ENCODE data around the gene CAMTA1. TPM values are rescaled to one million over a fixed set of nuclear protein-coding genes. Genes with fewer than 3 reads are reported as not detected.
A peak's percentile ranks its signal among the peaks of the same experiment; 100 is the strongest.

The CAMTA1 gene
- total RNA-seq, 1 experiment from 2014 or later, result 82.2 TPM

DNA sequence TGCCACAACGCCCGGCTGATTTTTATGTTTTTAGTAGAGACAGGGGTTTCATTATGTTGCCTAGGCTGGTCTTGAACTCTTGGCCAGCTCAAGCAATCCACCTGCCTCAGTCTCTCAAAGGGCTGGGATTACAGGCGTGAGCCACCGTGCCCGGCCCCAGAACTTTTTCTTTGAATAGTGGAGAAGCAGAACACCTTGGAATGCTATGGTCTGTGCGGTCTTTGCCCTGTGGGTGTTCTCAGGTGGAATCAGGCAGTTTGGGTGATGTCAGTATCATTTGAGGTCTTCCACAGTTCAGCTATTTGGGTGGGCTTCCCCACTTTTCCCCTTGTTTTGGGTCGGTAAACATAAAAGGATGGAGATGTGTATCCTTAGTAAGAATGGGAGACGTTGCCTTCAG, 17.6 kb downstream of the CAMTA1 start:
- TF ChIP-seq SIN3A (IDR thresholded peaks at IDR 0.05; ENCODE audit: borderline replicate concordance, insufficient read depth, low read depth, low read length) (no peak), TCF7L2 (IDR thresholded peaks at IDR 0.05; ENCODE audit: low read depth, low read length) (no peak), POLR2AphosphoS5 (IDR thresholded peaks at IDR 0.05; ENCODE audit: low read depth, low read length) (no peak)
- ChIA-PET POLR2A (no interaction called here), CTCF (no interaction called here)
- Histone ChIP-seq H3K36me3 (ENCODE audit: control insufficient read depth, insufficient read depth, low read length) (no peaks in the 10 kb centered on the region), H3K4me3 (ENCODE audit: low read depth in 2 of 2, low read length in 2 of 2) (no peak overlapping the region), H3K9me3 (ENCODE audit: control insufficient read depth, insufficient read depth, low read depth, low read length) (no peaks in the 10 kb centered on the region), H3K4me1 (ENCODE audit: control insufficient read depth, insufficient read depth, low read length) (peaks cover 10% of the 10 kb centered on the region), H3K27me3 (ENCODE audit: control insufficient read depth, insufficient read depth, low read length) (no peaks in the 10 kb centered on the region), H3K27ac (ENCODE audit: low read length) (no peak overlapping the region)
- no TSS peak for BruUV-seq (replicated peaks)
- ATAC-seq, result peak; percentile 26; the same call in 1 of the 2 replicates
- in situ Hi-C loops (cut with HindIII; ENCODE audit: low pct_unique_long_range_greater_than_20kb, low sequenced_read_pairs) (no loop called here), intact Hi-C loops (cut with micrococcal nuclease; ENCODE audit: unreplicated experiment) (loop anchor here (10.0 kb wide), 1 partner anchor 62 kb away; no protein-coding TSS in a partner anchor)
- no peak for DNase-seq (ENCODE audit: low read depth, low spot score)

DNA sequence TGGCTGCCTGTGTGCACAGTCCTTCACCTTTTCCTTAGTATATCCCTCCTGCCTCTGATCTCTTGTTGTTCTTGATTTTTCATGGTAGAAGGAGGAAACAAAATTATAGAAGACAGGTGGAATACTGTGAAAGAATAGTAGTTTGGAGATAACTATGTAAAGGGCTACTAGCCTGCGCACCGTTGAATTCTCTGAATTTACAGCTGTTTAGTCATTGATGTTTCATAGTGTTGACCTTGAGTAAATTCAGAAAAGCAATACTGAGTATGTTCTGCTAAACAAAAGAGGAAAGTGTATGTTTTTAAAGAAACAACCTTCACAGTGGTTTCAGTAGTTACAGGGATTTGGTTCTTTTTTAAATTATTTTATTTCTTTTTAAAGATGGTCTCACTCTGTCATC, 18.1 kb downstream of the CAMTA1 start:
- Histone ChIP-seq H3K4me1 (ENCODE audit: control insufficient read depth, insufficient read depth, low read length) (peaks cover 10% of the 10 kb centered on the region), H3K27me3 (ENCODE audit: control insufficient read depth, insufficient read depth, low read length) (no peaks in the 10 kb centered on the region), H3K4me3 (ENCODE audit: low read depth in 2 of 2, low read length in 2 of 2) (no peak overlapping the region), H3K36me3 (ENCODE audit: control insufficient read depth, insufficient read depth, low read length) (no peaks in the 10 kb centered on the region), H3K27ac (ENCODE audit: low read length) (no peak overlapping the region), H3K9me3 (ENCODE audit: control insufficient read depth, insufficient read depth, low read depth, low read length) (no peaks in the 10 kb centered on the region)
- no TSS peak for BruUV-seq (replicated peaks)
- ChIA-PET CTCF (interaction anchor here (0.7 kb wide), 1 partner anchor 64 kb away, joined by 4 read pairs; no protein-coding TSS in a partner anchor), POLR2A (no interaction called here)
- DNase-seq (ENCODE audit: low read depth, low spot score), result peak; percentile 58
- in situ Hi-C loops (cut with HindIII; ENCODE audit: low pct_unique_long_range_greater_than_20kb, low sequenced_read_pairs), result no loop called here
- TF ChIP-seq SIN3A (IDR thresholded peaks at IDR 0.05; ENCODE audit: borderline replicate concordance, insufficient read depth, low read depth, low read length), result no peak
- TF ChIP-seq, protein P1, sequence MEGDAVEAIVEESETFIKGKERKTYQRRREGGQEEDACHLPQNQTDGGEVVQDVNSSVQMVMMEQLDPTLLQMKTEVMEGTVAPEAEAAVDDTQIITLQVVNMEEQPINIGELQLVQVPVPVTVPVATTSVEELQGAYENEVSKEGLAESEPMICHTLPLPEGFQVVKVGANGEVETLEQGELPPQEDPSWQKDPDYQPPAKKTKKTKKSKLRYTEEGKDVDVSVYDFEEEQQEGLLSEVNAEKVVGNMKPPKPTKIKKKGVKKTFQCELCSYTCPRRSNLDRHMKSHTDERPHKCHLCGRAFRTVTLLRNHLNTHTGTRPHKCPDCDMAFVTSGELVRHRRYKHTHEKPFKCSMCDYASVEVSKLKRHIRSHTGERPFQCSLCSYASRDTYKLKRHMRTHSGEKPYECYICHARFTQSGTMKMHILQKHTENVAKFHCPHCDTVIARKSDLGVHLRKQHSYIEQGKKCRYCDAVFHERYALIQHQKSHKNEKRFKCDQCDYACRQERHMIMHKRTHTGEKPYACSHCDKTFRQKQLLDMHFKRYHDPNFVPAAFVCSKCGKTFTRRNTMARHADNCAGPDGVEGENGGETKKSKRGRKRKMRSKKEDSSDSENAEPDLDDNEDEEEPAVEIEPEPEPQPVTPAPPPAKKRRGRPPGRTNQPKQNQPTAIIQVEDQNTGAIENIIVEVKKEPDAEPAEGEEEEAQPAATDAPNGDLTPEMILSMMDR (IDR thresholded peaks at IDR 0.05), result no peak
- TF ChIP-seq, protein P2, sequence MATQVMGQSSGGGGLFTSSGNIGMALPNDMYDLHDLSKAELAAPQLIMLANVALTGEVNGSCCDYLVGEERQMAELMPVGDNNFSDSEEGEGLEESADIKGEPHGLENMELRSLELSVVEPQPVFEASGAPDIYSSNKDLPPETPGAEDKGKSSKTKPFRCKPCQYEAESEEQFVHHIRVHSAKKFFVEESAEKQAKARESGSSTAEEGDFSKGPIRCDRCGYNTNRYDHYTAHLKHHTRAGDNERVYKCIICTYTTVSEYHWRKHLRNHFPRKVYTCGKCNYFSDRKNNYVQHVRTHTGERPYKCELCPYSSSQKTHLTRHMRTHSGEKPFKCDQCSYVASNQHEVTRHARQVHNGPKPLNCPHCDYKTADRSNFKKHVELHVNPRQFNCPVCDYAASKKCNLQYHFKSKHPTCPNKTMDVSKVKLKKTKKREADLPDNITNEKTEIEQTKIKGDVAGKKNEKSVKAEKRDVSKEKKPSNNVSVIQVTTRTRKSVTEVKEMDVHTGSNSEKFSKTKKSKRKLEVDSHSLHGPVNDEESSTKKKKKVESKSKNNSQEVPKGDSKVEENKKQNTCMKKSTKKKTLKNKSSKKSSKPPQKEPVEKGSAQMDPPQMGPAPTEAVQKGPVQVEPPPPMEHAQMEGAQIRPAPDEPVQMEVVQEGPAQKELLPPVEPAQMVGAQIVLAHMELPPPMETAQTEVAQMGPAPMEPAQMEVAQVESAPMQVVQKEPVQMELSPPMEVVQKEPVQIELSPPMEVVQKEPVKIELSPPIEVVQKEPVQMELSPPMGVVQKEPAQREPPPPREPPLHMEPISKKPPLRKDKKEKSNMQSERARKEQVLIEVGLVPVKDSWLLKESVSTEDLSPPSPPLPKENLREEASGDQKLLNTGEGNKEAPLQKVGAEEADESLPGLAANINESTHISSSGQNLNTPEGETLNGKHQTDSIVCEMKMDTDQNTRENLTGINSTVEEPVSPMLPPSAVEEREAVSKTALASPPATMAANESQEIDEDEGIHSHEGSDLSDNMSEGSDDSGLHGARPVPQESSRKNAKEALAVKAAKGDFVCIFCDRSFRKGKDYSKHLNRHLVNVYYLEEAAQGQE (IDR thresholded peaks at IDR 0.05; ENCODE audit: insufficient read depth in 1 of 2, low read depth in 2 of 2, low read length in 1 of 2), result no peak
- no peak for TF ChIP-seq POLR2AphosphoS5 (IDR thresholded peaks at IDR 0.05; ENCODE audit: low read depth, low read length)
- no peak for TF ChIP-seq TCF7L2 (IDR thresholded peaks at IDR 0.05; ENCODE audit: low read depth, low read length)
- ATAC-seq, result peak; percentile 63; the same call in 1 of the 2 replicates
- intact Hi-C loops (cut with micrococcal nuclease; ENCODE audit: unreplicated experiment), result loop anchor here (10.0 kb wide), 1 partner anchor 61 kb away; no protein-coding TSS in a partner anchor

DNA sequence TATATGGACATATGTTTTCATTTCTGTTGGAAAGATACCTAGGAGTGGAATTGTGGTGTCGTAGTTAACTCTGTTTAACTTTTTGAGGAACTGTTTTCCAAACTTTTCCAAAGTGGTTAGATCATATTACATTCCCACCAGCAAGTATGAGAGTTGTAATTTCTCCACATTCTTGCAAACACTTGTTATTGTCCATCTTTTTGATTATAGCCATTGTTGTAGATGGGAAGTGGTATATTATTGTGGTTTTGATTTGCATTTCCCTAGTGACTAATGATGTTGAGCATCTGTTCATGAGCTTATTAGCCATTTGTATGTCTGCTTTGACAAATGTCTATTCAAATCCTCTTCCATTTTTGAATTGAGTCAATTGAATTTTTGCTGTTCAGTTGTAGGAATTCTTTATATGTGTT, 19.8 kb downstream of the CAMTA1 start:
- TF ChIP-seq TCF7L2 (IDR thresholded peaks at IDR 0.05; ENCODE audit: low read depth, low read length), result no peak
- TF ChIP-seq, protein P2 (IDR thresholded peaks at IDR 0.05; ENCODE audit: insufficient read depth in 1 of 2, low read depth in 2 of 2, low read length in 1 of 2), result no peak
- TF ChIP-seq POLR2AphosphoS5 (IDR thresholded peaks at IDR 0.05; ENCODE audit: low read depth, low read length), result no peak
- no peak for TF ChIP-seq SIN3A (IDR thresholded peaks at IDR 0.05; ENCODE audit: borderline replicate concordance, insufficient read depth, low read depth, low read length)
- TF ChIP-seq, protein P1 (IDR thresholded peaks at IDR 0.05), result no peak
- H3K4me3 ChIP-seq (ENCODE audit: low read depth in 2 of 2, low read length in 2 of 2), result no peak overlapping the region
- DNase-seq (ENCODE audit: low read depth, low spot score) (no peak), ATAC-seq (no peak)
- H3K27ac ChIP-seq (ENCODE audit: low read length), result no peak overlapping the region
- ChIA-PET CTCF (no interaction called here), POLR2A (no interaction called here)
- H3K9me3 ChIP-seq (ENCODE audit: control insufficient read depth, insufficient read depth, low read depth, low read length), result no peaks in the 10 kb centered on the region
- intact Hi-C loops (cut with micrococcal nuclease; ENCODE audit: unreplicated experiment), result loop anchor here (10.0 kb wide), 1 partner anchor 60 kb away; no protein-coding TSS in a partner anchor
- BruUV-seq (replicated peaks), result no TSS peak
- in situ Hi-C loops (cut with HindIII; ENCODE audit: low pct_unique_long_range_greater_than_20kb, low sequenced_read_pairs), result no loop called here
- no peaks in the 10 kb centered on the region for H3K27me3 ChIP-seq (ENCODE audit: control insufficient read depth, insufficient read depth, low read length)
- H3K36me3 ChIP-seq (ENCODE audit: control insufficient read depth, insufficient read depth, low read length), result no peaks in the 10 kb centered on the region
- peaks cover 10% of the 10 kb centered on the region for H3K4me1 ChIP-seq (ENCODE audit: control insufficient read depth, insufficient read depth, low read length)
